NB4 (cell line): ENCODE data around the gene PDIA2.

Experiments used
- MAX ChIP-seq: IDR thresholded peaks from 2 replicates; pipeline ENCODE4 v1.6.1; 2011; ENCODE audit warnings: low read depth, low read length
- MYC ChIP-seq: IDR thresholded peaks from 2 replicates; pipeline ENCODE4 v1.6.1; 2011; ENCODE audit warnings: low read depth, low read length
- POLR2A ChIP-seq: IDR thresholded peaks from 2 replicates; pipeline ENCODE4 v1.6.1; 2011; ENCODE audit warnings: mild to moderate bottlenecking; ENCODE audit not compliant: insufficient read length; ENCODE audit errors: extremely low read depth
- TF ChIP-seq, protein P1 (sequence below): IDR thresholded peaks from one replicate; pipeline ENCODE4 v1.5.1; 2012; ENCODE audit warnings: low read depth, low read length

- no peak for TF ChIP-seq POLR2A
- TF ChIP-seq MAX: no peak
- TF ChIP-seq, protein P1, sequence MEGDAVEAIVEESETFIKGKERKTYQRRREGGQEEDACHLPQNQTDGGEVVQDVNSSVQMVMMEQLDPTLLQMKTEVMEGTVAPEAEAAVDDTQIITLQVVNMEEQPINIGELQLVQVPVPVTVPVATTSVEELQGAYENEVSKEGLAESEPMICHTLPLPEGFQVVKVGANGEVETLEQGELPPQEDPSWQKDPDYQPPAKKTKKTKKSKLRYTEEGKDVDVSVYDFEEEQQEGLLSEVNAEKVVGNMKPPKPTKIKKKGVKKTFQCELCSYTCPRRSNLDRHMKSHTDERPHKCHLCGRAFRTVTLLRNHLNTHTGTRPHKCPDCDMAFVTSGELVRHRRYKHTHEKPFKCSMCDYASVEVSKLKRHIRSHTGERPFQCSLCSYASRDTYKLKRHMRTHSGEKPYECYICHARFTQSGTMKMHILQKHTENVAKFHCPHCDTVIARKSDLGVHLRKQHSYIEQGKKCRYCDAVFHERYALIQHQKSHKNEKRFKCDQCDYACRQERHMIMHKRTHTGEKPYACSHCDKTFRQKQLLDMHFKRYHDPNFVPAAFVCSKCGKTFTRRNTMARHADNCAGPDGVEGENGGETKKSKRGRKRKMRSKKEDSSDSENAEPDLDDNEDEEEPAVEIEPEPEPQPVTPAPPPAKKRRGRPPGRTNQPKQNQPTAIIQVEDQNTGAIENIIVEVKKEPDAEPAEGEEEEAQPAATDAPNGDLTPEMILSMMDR: no peak
- no peak for TF ChIP-seq MYC
Measured at GRCh38 chr16:297832-298231, 14.9 kb downstream of the PDIA2 start.
